Measurements from ENCODE around the gene PINLYP.

GRCh38 chr19:43628646-43629326 is 53.2 kb downstream of the PINLYP start:
- TF ChIP-seq, protein P1, sequence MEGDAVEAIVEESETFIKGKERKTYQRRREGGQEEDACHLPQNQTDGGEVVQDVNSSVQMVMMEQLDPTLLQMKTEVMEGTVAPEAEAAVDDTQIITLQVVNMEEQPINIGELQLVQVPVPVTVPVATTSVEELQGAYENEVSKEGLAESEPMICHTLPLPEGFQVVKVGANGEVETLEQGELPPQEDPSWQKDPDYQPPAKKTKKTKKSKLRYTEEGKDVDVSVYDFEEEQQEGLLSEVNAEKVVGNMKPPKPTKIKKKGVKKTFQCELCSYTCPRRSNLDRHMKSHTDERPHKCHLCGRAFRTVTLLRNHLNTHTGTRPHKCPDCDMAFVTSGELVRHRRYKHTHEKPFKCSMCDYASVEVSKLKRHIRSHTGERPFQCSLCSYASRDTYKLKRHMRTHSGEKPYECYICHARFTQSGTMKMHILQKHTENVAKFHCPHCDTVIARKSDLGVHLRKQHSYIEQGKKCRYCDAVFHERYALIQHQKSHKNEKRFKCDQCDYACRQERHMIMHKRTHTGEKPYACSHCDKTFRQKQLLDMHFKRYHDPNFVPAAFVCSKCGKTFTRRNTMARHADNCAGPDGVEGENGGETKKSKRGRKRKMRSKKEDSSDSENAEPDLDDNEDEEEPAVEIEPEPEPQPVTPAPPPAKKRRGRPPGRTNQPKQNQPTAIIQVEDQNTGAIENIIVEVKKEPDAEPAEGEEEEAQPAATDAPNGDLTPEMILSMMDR (conservative IDR thresholded peaks at IDR 0.05 in 1 of 2, IDR thresholded peaks at IDR 0.05 in 1 of 2; ENCODE audit: low read depth in 1 of 2, low read length in 2 of 2): no peak
- no peak for TF ChIP-seq EZH2 (IDR thresholded peaks at IDR 0.05; ENCODE audit: low read length, missing control alignments)
